Gastrocnemius medialis (tissue), 4 donors: Measurements from ENCODE around the gene USP21. TPM values are rescaled to one million over a fixed set of nuclear protein-coding genes. Genes with fewer than 3 reads are reported as not detected.

ENCODE experiments used
- ATAC-seq, 2 donors: fragments of 150-250 bp; one replicate each; pipeline ENCODE4 v1.9.1; 2016
- DNase-seq, 2 donors: peaks; one replicate each; pipeline ENCODE4 v3.0.0-alpha.2; 2019
- H3K27ac ChIP-seq, 4 donors: fragments of 200-600 bp; sonication (generic); 1 replicate in 1 of 4; 2 replicates in 3 of 4; pipeline ENCODE4 v1.5.1; 2016 to 2018; ENCODE audit warnings: mild to moderate bottlenecking in 2 of 4, moderate library complexity in 1 of 4
- H3K27me3 ChIP-seq, 3 donors: fragments of 200-600 bp; sonication (generic) in 2 of 3; 1 replicate in 1 of 3; 2 replicates in 2 of 3; pipeline versions ENCODE4 v1.5.1 to v1.6.0; 2016 to 2019; ENCODE audit warnings: mild to moderate bottlenecking in 1 of 3, moderate library complexity in 1 of 3
- H3K36me3 ChIP-seq, 2 donors: fragments of 200-600 bp; sonication (generic) in 1 of 2; one replicate each; pipeline ENCODE4 v1.5.1; 2017 to 2018
- H3K4me1 ChIP-seq, 2 donors: fragments of 200-600 bp; sonication (generic) in 1 of 2; one replicate each; pipeline ENCODE4 v1.5.1; 2016 to 2017; ENCODE audit warnings: mild to moderate bottlenecking in 2 of 2
- H3K4me3 ChIP-seq, 4 donors: fragments of 200-600 bp; sonication (generic) in 3 of 4; 1 replicate in 1 of 4; 2 replicates in 3 of 4; pipeline ENCODE4 v1.5.1; 2016 to 2019; ENCODE audit warnings: mild to moderate bottlenecking in 2 of 4
- H3K9me3 ChIP-seq, 3 donors: fragments of 200-600 bp; sonication (generic) in 2 of 3; 1 replicate in 1 of 3; 2 replicates in 2 of 3; pipeline ENCODE4 v1.5.1; 2016 to 2019
- CTCF ChIP-seq, 5 experiments: fragments of 450-650 bp in 3 of 5; fragments of 200-600 bp in 2 of 5; sonication (generic) in 2 of 5; IDR thresholded peaks in 4 of 5; conservative IDR thresholded peaks in 1 of 5; 1 replicate in 4 of 5; 2 replicates in 1 of 5; pipeline ENCODE4 v1.5.1; 2016 to 2019; ENCODE audit warnings: antibody characterized with exemption in 5 of 5, mild to moderate bottlenecking in 3 of 5, moderate library complexity in 3 of 5
- POLR2A ChIP-seq, 2 donors: fragments of 450-650 bp; IDR thresholded peaks; one replicate each; pipeline ENCODE4 v1.6.1; 2017; ENCODE audit warnings: antibody characterized with exemption in 2 of 2, mild to moderate bottlenecking in 2 of 2, moderate library complexity in 2 of 2
- in situ Hi-C, 4 donors: fragments of 200-750 bp; cut with MboI; loops; one replicate each; pipeline versions ENCODE4 v1.15.0 to v1.8.0; 2017; ENCODE audit warnings: low sequenced_read_pairs in 4 of 4
- intact Hi-C: fragments of 100-400 bp; cut with DNase I; formaldehyde crosslinking; loops from one replicate; pipeline ENCODE4 v1.15.1; 2023; ENCODE audit warnings: low total_unique reads
- total RNA-seq, 4 donors: library from RNA; depleted of rRNA; stranded (reverse); fragments of >200 nt; gene quantifications; one replicate each; pipeline versions ENCODE4 v1.1.0 to v1.2.3, GENCODE V29; 2016

Gene USP21
- total RNA-seq, 4 donors from 2014 or later: 16.5 to 20.8 (median 18.0) TPM

- Histone ChIP-seq H3K4me1 (peaks cover 18 to 21% of the 10 kb centered on the region in 2 donors), H3K36me3 (peaks cover 0 to 29% of the 10 kb centered on the region in 2 donors), H3K9me3 (no peaks in the 10 kb centered on the region), H3K4me3 (peak within 1 kb of the TSS; percentile 72 to 92 (median 80)), H3K27ac (peak within 1 kb of the TSS; percentile 87 to 91 (median 89)), H3K27me3 (no peaks in the 10 kb centered on the region)
- peak; percentile 84 to 85 for DNase-seq
- intact Hi-C loops: loop anchor here (1.0 kb wide), 1 partner anchor 11 kb away; the partner anchor contains the start of gene PPOX
- TF ChIP-seq POLR2A (IDR thresholded peaks at IDR 0.05) (peak; percentile 90 to 93), CTCF (IDR thresholded peaks at IDR 0.05 in 4 of 5, conservative IDR thresholded peaks at IDR 0.05 in 1 of 5) (no peak)
- peak; percentile 92 to 94 for ATAC-seq
- in situ Hi-C loops: loop anchor here in 1 of 4 donors (10.0 to 25.0 kb wide), 2 partner anchors 47 to 585 kb away; partner anchors contain the start of genes APOA2, ATF6 and TOMM40L
Measured at GRCh38 chr1:161177112-161177935, 18.0 kb downstream of the USP21 start, which contains the start of gene B4GALT3. B4GALT3 (minus strand) TSS chr1:161177507; CDS start chr1:161176060, 1,447 bp downstream.

GRCh38 chr1:161177936-161178244 is 18.6 kb downstream of the USP21 start:
- peak overlapping the region; percentile 72 to 92 (median 80) for H3K4me3 ChIP-seq
- no peaks in the 10 kb centered on the region for H3K27me3 ChIP-seq
- peaks cover 13 to 16% of the 10 kb centered on the region in 2 donors for H3K4me1 ChIP-seq
- no peak for ATAC-seq
- intact Hi-C loops: loop anchor here (1.0 kb wide), 1 partner anchor 12 kb away; the partner anchor contains the start of gene PPOX
- no peaks in the 10 kb centered on the region for H3K9me3 ChIP-seq
- no peak for DNase-seq
- TF ChIP-seq POLR2A (IDR thresholded peaks at IDR 0.05) (no peak), CTCF (IDR thresholded peaks at IDR 0.05 in 4 of 5, conservative IDR thresholded peaks at IDR 0.05 in 1 of 5) (no peak)
- peak overlapping the region; percentile 87 to 91 (median 89) for H3K27ac ChIP-seq
- H3K36me3 ChIP-seq: peaks cover 0 to 26% of the 10 kb centered on the region in 2 donors
- in situ Hi-C loops: loop anchor here in 1 of 4 donors (10.0 to 25.0 kb wide), 2 partner anchors 47 to 584 kb away; partner anchors contain the start of genes APOA2, ATF6 and TOMM40L

- Histone ChIP-seq H3K27me3 (no peaks in the 10 kb centered on the region), H3K36me3 (peaks cover 0 to 8% of the 10 kb centered on the region in 2 donors), H3K9me3 (no peaks in the 10 kb centered on the region), H3K4me3 (no peak overlapping the region), H3K27ac (no peak overlapping the region), H3K4me1 (peaks cover 12 to 15% of the 10 kb centered on the region in 2 donors)
- ATAC-seq (no peak), DNase-seq (no peak)
- intact Hi-C loops (no loop called here), in situ Hi-C loops (loop anchor here in 1 of 4 donors (10.0 to 25.0 kb wide), 2 partner anchors 45 to 583 kb away; partner anchors contain the start of genes APOA2, ATF6 and TOMM40L)
- TF ChIP-seq POLR2A (IDR thresholded peaks at IDR 0.05) (no peak), CTCF (IDR thresholded peaks at IDR 0.05 in 4 of 5, conservative IDR thresholded peaks at IDR 0.05 in 1 of 5) (no peak)
Measured at GRCh38 chr1:161179698-161180097, 20.4 kb downstream of the USP21 start.

- H3K4me3 ChIP-seq: no peak overlapping the region
- H3K4me1 ChIP-seq: peaks cover 21 to 22% of the 10 kb centered on the region in 2 donors
- in situ Hi-C loops (loop anchor here in 1 of 4 donors (25.0 kb wide), 1 partner anchor 582 kb away; the partner anchor contains the start of gene ATF6), intact Hi-C loops (no loop called here)
- no peak for ATAC-seq
- no peak for TF ChIP-seq CTCF (IDR thresholded peaks at IDR 0.05 in 4 of 5, conservative IDR thresholded peaks at IDR 0.05 in 1 of 5)
- TF ChIP-seq POLR2A (IDR thresholded peaks at IDR 0.05): no peak
- H3K36me3 ChIP-seq: no peaks in the 10 kb centered on the region
- no peak for DNase-seq
- H3K27ac ChIP-seq: no peak overlapping the region
- no peaks in the 10 kb centered on the region for H3K27me3 ChIP-seq
- H3K9me3 ChIP-seq: no peaks in the 10 kb centered on the region
Measured at GRCh38 chr1:161180639-161181038, 21.3 kb downstream of the USP21 start.
